SU-DHL-6 (cell line): Measurements from ENCODE around the gene NAA35.

ENCODE experiments used
- CTCF ChIP-seq: fragments of 200-600 bp; sonication (generic); IDR thresholded peaks from one replicate; pipeline ENCODE4 v1.5.1; 2017; ENCODE audit warnings: antibody characterized with exemption, mild to moderate bottlenecking, low read length, moderate library complexity; ENCODE audit not compliant: insufficient read depth, poor library complexity, severe bottlenecking
- EZH2phosphoT487 ChIP-seq: fragments of 200-600 bp; sonication (generic), shearing (Covaris generic); conservative IDR thresholded peaks from 2 replicates; pipeline ENCODE4 v1.6.1; 2018; ENCODE audit warnings: mild to moderate bottlenecking, antibody characterized with exemption, low read length, moderate library complexity, mixed read lengths

- TF ChIP-seq CTCF, result no peak
- no peak for TF ChIP-seq EZH2phosphoT487
Observed at GRCh38 chr9:85995097-85995496, 54.2 kb downstream of the NAA35 start.
